Measurements from ENCODE around the gene ST6GALNAC2.
A peak's percentile ranks its signal among the peaks of the same experiment; 100 is the strongest.

ST6GALNAC2 gene

DNA sequence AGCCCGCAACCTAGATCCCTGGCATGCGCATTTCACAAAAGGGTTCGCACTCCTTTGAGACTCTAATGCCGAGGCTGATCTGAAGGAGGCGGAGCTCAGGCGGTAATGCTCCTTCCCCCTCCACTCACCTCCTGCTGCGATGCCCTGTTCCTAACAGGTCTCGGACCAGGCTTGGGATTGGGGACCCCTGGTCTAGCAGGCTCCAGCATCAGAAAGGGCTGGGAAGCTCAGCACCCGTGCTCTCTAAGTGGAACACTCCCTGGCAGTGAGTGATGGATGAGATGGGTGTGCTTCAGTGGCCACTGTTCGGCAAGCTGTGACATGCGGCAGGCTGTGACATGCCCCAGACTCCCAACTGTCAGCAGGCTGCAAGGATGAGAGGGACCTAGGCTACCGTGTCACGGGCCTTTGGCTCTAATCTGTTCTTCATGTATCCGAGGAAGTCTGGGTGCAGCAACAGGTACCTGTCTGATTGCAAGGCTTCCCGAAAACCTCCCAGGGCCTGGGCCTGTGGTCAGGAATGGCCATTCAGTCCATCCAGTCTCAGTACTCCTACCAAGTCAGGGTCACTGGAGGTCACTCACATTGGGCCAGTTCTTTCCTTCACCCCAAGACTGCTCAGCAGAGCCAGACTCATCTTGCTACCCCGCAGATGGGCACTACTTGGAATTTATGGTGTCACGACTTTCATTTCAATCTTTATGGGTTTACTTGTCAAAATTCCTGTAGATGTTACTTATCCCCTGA lies 1.3 kb upstream of the ST6GALNAC2 start:
- DNase-seq (ENCODE audit: low spot score): peak; percentile 6
- in situ Hi-C loops (cut with MboI; ENCODE audit: low pct_unique_long_range_greater_than_20kb, low sequenced_read_pairs, unreplicated experiment): no loop called here
- TF ChIP-seq, protein P1, sequence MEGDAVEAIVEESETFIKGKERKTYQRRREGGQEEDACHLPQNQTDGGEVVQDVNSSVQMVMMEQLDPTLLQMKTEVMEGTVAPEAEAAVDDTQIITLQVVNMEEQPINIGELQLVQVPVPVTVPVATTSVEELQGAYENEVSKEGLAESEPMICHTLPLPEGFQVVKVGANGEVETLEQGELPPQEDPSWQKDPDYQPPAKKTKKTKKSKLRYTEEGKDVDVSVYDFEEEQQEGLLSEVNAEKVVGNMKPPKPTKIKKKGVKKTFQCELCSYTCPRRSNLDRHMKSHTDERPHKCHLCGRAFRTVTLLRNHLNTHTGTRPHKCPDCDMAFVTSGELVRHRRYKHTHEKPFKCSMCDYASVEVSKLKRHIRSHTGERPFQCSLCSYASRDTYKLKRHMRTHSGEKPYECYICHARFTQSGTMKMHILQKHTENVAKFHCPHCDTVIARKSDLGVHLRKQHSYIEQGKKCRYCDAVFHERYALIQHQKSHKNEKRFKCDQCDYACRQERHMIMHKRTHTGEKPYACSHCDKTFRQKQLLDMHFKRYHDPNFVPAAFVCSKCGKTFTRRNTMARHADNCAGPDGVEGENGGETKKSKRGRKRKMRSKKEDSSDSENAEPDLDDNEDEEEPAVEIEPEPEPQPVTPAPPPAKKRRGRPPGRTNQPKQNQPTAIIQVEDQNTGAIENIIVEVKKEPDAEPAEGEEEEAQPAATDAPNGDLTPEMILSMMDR (IDR thresholded peaks at IDR 0.05; ENCODE audit: extremely low read depth, insufficient read depth, missing control alignments): no peak

DNA sequence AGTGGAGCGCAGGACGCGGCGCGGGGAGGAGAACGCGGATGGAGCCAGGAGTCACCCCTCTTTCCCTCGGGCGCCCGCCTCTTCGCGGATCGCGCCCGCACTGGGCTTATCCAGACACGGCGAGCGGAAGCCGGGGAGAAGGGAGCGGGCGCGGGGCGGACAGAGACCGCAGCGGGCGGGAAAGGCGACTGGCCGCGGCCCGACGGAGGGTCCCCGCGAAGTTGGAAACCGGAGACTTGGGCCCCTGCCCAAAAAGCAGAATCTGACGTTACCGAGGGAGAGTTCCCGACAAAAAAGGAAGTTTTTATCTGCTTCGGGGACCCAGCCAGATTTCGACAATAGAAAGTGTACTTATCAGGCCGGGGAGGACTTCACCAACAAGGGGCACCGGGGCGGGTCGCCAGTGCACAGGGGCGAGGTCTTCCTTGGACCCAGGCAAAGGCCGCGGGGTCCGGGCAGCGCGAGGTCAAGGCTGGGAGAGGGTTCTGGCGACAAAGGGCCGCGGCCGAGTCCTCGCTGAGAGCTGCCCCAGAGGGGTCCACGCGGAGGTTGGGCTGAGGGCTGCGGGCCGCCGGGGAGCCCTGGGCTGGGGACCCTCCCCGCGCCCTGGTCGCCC lies 519 bp downstream of the ST6GALNAC2 start:
- TF ChIP-seq, protein P1 (IDR thresholded peaks at IDR 0.05; ENCODE audit: extremely low read depth, insufficient read depth, missing control alignments): no peak
- in situ Hi-C loops (cut with MboI; ENCODE audit: low pct_unique_long_range_greater_than_20kb, low sequenced_read_pairs, unreplicated experiment): no loop called here
- DNase-seq (ENCODE audit: low spot score): no peak

DNA sequence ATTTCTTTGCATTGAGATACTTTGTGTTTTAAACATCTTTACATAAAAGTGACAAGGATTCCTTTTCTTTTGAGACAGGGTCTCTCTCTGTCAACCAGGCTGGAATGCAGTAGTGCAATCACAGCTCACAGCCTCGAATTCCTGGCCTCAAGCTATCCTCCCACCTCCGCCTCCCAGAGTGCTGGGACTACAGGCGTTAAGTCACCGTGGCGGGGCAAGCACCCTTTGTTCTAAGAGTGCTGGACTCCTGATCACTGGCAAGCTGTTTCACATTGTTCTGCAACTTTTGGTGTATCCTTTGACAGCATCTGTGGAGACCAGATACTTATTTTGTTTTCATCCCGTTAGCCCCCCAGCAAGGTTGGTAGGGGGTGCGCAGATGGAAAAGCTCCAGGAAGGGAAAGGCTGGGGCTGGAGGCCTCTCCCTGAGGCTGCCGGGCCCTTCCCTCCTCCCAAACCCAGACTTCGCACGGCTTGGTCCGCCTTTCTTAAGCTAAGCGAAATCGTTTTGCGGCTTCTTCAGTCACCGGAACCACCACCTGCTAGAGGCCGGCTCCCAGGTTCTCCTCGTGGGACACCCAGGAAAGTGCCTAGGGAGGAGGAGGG lies 1.1 kb downstream of the ST6GALNAC2 start:
- in situ Hi-C loops (cut with MboI; ENCODE audit: low pct_unique_long_range_greater_than_20kb, low sequenced_read_pairs, unreplicated experiment): no loop called here
- TF ChIP-seq, protein P1 (IDR thresholded peaks at IDR 0.05; ENCODE audit: extremely low read depth, insufficient read depth, missing control alignments): no peak
- no peak for DNase-seq (ENCODE audit: low spot score)

DNA sequence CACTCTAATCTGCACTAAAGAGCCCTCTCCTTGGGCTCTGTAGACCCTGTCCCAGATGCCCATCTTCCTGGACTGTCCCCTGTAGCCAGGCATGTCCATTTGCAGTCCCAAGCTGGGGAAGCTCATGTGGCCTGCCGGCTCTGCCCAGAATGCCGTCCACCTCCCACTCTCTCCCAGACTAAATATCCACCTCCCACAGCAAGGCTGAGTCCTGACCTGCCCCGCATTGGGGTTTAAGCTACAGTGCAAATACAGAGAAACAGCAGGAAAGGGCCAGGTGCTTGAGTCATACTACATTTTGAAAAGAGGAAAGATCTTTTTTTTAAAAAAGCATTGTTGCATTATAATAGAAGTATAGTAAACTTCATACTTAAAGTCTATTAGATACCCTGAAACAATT lies 3.0 kb downstream of the ST6GALNAC2 start:
- TF ChIP-seq, protein P1 (IDR thresholded peaks at IDR 0.05; ENCODE audit: extremely low read depth, insufficient read depth, missing control alignments): no peak
- no peak for DNase-seq (ENCODE audit: low spot score)
- in situ Hi-C loops (cut with MboI; ENCODE audit: low pct_unique_long_range_greater_than_20kb, low sequenced_read_pairs, unreplicated experiment): no loop called here

DNA sequence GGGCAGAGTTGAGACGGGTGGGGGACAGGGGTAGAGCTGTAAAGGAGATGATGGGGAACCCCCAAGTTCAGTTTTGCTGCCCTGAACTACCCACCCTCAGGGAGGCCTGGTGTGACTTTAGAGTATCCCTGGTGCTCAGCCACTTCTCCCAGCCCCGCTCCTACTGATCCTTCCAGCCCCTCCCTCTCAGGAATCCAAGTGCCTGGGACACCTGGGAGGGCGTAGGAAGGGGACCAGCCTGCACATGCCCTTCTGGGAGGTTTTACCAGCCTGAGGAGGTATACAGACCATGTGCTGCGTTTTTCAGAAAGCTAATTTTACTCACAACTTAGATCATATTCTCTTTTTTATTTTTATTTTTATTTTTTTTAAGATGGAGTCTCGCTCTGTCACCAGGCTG lies 4.1 kb downstream of the ST6GALNAC2 start:
- TF ChIP-seq, protein P1 (IDR thresholded peaks at IDR 0.05; ENCODE audit: extremely low read depth, insufficient read depth, missing control alignments): no peak
- in situ Hi-C loops (cut with MboI; ENCODE audit: low pct_unique_long_range_greater_than_20kb, low sequenced_read_pairs, unreplicated experiment): no loop called here
- DNase-seq (ENCODE audit: low spot score): no peak

DNA sequence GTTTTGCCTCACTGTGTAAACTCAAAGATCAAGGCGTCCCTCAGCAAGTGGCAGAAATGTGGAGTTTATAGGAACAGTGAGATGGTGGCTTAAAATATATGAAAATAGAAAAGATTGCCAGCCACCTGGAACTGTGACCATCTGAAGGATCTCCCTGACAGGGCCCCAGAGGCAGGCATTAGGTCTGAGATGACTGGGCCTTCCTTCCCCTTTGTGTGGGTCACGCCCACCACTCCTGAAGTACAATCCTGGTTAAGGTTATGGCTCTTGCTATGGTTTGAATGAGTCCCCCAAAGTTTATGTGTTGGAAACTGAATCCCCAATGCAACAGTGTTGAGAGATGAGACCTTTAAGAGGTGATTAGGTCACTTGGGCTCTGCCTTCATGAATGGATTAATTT lies 6.4 kb downstream of the ST6GALNAC2 start:
- TF ChIP-seq, protein P1 (IDR thresholded peaks at IDR 0.05; ENCODE audit: extremely low read depth, insufficient read depth, missing control alignments): no peak
- in situ Hi-C loops (cut with MboI; ENCODE audit: low pct_unique_long_range_greater_than_20kb, low sequenced_read_pairs, unreplicated experiment): no loop called here
- DNase-seq (ENCODE audit: low spot score): peak; percentile 43
